Cardiac fibroblast (primary cell): Measurements from ENCODE around the gene SELL.
"Not testable (repeated sequence)": the region's sequence is repeated elsewhere in the genome, so short reads cannot be mapped to it uniquely, and the experiment has no call there.

ENCODE experiments used
- DNase-seq, 2 donors: peaks; one replicate each; pipeline versions ENCODE4 v3.0.0 to v3.0.0-alpha.2; 2010; ENCODE audit warnings: low read depth in 2 of 2
- H3K4me3 ChIP-seq, 2 donors: replicated peaks in 1 of 2; 1 replicate in 1 of 2; 2 replicates in 1 of 2; pipeline ENCODE4 v1.5.1; 2011; ENCODE audit warnings: low read depth in 2 of 2, low read length in 2 of 2, mild to moderate bottlenecking in 2 of 2, moderate library complexity in 1 of 2
- TF ChIP-seq, protein P1 (sequence below): IDR thresholded peaks from one replicate; pipeline ENCODE4 v1.5.1; 2011; ENCODE audit warnings: low read depth, mild to moderate bottlenecking, low read length, inconsistent platforms

SELL gene

DNA sequence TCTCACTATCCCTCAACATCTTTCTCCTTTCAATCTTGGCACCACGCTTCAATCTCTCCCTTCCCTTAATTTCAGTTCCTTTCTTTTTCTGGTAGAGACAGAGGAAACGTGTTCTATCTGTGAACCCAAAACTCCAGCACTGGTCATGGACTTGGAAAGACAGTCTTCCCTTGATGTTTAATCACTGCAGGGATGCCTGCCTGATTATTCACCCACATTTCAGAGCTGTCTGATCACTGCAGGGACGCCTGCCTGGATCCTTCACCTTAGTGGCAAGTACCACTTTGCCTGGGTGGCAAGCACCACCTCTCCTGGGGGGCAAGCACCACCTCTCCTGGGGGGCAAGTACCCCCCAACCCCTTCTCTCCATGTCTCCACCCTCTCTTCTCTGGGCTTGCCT lies 27.8 kb downstream of the SELL start:
- H3K4me3 ChIP-seq, result no peak overlapping the region
- DNase-seq, result no peak
- TF ChIP-seq, protein P1, sequence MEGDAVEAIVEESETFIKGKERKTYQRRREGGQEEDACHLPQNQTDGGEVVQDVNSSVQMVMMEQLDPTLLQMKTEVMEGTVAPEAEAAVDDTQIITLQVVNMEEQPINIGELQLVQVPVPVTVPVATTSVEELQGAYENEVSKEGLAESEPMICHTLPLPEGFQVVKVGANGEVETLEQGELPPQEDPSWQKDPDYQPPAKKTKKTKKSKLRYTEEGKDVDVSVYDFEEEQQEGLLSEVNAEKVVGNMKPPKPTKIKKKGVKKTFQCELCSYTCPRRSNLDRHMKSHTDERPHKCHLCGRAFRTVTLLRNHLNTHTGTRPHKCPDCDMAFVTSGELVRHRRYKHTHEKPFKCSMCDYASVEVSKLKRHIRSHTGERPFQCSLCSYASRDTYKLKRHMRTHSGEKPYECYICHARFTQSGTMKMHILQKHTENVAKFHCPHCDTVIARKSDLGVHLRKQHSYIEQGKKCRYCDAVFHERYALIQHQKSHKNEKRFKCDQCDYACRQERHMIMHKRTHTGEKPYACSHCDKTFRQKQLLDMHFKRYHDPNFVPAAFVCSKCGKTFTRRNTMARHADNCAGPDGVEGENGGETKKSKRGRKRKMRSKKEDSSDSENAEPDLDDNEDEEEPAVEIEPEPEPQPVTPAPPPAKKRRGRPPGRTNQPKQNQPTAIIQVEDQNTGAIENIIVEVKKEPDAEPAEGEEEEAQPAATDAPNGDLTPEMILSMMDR, result no peak

DNA sequence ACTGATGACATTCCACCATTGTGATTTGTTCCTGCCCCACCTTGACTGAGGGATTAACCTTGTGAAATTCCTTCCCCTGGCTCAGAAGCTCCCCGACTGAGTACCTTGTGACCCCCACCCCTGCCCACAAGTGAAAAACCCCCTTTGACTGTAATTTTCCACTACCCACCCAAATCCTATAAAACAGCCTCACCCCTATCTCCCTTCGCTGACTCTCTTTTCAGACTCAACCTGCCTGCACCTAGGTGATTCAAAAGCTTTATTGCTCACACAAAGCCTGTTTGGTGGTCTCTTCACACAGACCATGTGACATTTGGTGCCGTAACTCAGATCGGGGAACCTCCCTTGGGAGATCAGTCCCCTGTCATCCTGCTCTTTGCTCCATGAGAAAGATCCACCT lies 28.3 kb downstream of the SELL start:
- not testable (repeated sequence) for H3K4me3 ChIP-seq

DNA sequence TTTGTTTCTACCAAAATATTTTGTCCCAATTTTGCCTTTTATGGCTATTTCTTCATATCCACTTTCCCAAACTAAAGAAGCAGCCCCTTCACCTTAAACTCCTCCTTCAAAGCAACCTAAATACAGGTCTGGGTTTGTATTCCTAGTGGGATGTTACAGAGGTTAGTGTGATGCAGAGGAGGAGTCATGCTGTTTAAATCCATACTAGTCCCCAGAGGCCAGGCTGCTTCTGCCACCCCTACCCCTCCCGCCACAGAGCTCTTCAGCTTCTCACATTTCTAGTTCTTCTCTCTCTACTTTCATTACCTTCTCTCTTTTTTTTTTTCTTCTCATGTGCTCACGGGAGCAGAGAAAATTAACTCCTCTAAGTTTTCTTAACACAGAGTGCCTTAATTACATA lies 29.3 kb downstream of the SELL start:
- H3K4me3 ChIP-seq, result no peak overlapping the region
- no peak for DNase-seq
- TF ChIP-seq, protein P1, result no peak

More for the DNA sequence above, 28.3 kb downstream of the SELL start:
- DNase-seq, result not testable (repeated sequence)

GRCh38 chr1:169681140-169681539 lies 30.3 kb downstream of the SELL start:
- no peak for DNase-seq
- H3K4me3 ChIP-seq, result no peak overlapping the region
- TF ChIP-seq, protein P1, result no peak

- H3K4me3 ChIP-seq, result no peak overlapping the region
- TF ChIP-seq, protein P1, result no peak
- no peak for DNase-seq
Measured at GRCh38 chr1:169680377-169681019, 30.9 kb downstream of the SELL start.

DNA sequence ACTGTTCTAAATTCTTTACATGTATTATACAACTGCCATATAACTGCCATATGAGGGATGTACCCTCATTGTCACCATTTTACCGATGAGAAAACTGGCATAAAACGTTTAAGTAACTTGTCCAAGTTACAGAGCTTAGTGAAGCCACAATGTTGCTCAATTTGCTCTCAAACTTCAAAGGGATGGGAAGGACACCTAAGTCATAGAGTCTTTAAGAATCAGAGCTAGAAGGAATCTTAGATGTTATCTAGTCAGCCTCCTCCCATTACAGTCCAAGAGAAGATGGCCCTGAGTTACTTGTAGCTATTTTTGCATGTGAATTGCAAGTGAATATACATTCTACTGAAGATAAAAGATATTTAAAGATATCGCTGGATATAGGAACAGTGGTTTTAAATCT lies 31.7 kb downstream of the SELL start:
- no peak for DNase-seq
- no peak overlapping the region for H3K4me3 ChIP-seq
- TF ChIP-seq, protein P1, result no peak

DNA sequence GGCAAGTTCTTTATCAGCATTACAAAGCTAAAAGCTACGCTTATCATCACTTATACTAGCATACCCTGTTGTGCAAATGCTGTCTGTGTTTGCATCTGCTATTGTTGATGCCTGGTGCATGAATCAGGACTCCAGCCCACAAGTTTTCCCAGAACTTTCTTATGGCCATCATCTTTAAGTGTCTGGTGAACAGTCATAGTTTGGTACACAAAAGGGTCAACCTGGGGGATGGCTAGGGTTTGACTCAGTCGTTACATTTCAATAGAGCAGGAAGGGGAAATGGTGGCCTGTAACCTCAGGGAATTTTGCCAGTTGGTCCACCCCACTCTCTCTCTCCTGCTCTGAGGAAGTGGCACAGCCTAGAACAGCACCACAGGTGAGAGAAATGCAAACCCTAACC lies 35.4 kb downstream of the SELL start:
- peak; percentile 85 to 89 for DNase-seq
- no peak overlapping the region for H3K4me3 ChIP-seq
- TF ChIP-seq, protein P1, result no peak
